Trophoblast cell (in vitro differentiated cells and primary cell): ENCODE data around the gene FFAR2. TPM values are rescaled to one million over a fixed set of nuclear protein-coding genes. Genes with fewer than 3 reads are reported as not detected.

Source experiments
- DNase-seq, 2 donors: peaks; one replicate each; pipeline ENCODE4 v3.0.0-alpha.2; 2016
- H2AFZ ChIP-seq: 2 replicates; pipeline ENCODE4 v1.6.1; 2013; ENCODE audit warnings: low read length, moderate library complexity, mild to moderate bottlenecking; ENCODE audit not compliant: insufficient read depth, poor library complexity
- H2AK5ac ChIP-seq: 2 replicates; pipeline ENCODE4 v1.6.1; 2013; ENCODE audit warnings: mild to moderate bottlenecking, low read length
- H2BK120ac ChIP-seq: 2 replicates; pipeline ENCODE4 v1.6.1; 2013; ENCODE audit warnings: low read length, mild to moderate bottlenecking, moderate library complexity; ENCODE audit not compliant: insufficient read depth, poor library complexity
- H2BK12ac ChIP-seq: 2 replicates; pipeline ENCODE4 v1.6.1; 2013; ENCODE audit warnings: mild to moderate bottlenecking, low read length, moderate library complexity
- H2BK5ac ChIP-seq: 2 replicates; pipeline ENCODE4 v1.6.1; 2013; ENCODE audit warnings: low read length, low read depth, moderate library complexity, mild to moderate bottlenecking; ENCODE audit not compliant: poor library complexity
- H3K14ac ChIP-seq: 2 replicates; pipeline ENCODE4 v1.6.1; 2013; ENCODE audit warnings: mild to moderate bottlenecking, low read length
- H3K18ac ChIP-seq: 2 replicates; pipeline ENCODE4 v1.6.1; 2013; ENCODE audit warnings: mild to moderate bottlenecking, low read length
- H3K23ac ChIP-seq: 2 replicates; pipeline ENCODE4 v1.6.1; 2013; ENCODE audit warnings: low read length
- H3K27ac ChIP-seq: 2 replicates; pipeline ENCODE4 v1.5.1; 2013; ENCODE audit warnings: low read depth, mild to moderate bottlenecking, inconsistent platforms, low read length, moderate library complexity
- H3K27me3 ChIP-seq: 2 replicates; pipeline ENCODE4 v1.6.1; 2013; ENCODE audit warnings: inconsistent platforms, mild to moderate bottlenecking, low read length, moderate library complexity; ENCODE audit not compliant: insufficient read depth
- H3K36me3 ChIP-seq, 2 experiments: 1 replicate in 1 of 2; 2 replicates in 1 of 2; pipeline ENCODE4 v1.6.1; 2013; ENCODE audit warnings: low read length in 2 of 2, mild to moderate bottlenecking in 2 of 2, moderate library complexity in 1 of 2; ENCODE audit not compliant: insufficient read depth in 2 of 2, control insufficient read depth in 1 of 2
- H3K4ac ChIP-seq: 2 replicates; pipeline ENCODE4 v1.6.1; 2013; ENCODE audit warnings: low read depth, mild to moderate bottlenecking, low read length, moderate library complexity
- H3K4me1 ChIP-seq, 2 experiments: 1 replicate in 1 of 2; 2 replicates in 1 of 2; pipeline ENCODE4 v1.6.1; 2013; ENCODE audit warnings: low read length in 2 of 2, mild to moderate bottlenecking in 2 of 2, moderate library complexity in 1 of 2; ENCODE audit not compliant: insufficient read depth in 2 of 2, control insufficient read depth in 1 of 2
- H3K4me2 ChIP-seq: 2 replicates; pipeline ENCODE4 v1.6.1; 2013; ENCODE audit warnings: inconsistent platforms, mild to moderate bottlenecking, low read length, moderate library complexity
- H3K4me3 ChIP-seq: 2 replicates; pipeline ENCODE4 v1.5.1; 2013; ENCODE audit warnings: mild to moderate bottlenecking, low read depth, low read length, inconsistent platforms
- H3K79me1 ChIP-seq: one replicate; pipeline ENCODE4 v1.6.1; 2013; ENCODE audit warnings: low read length
- H3K79me2 ChIP-seq: 2 replicates; pipeline ENCODE4 v1.6.1; 2013; ENCODE audit warnings: low read length, mild to moderate bottlenecking; ENCODE audit not compliant: control insufficient read depth, insufficient read depth, poor library complexity
- H3K9ac ChIP-seq: 2 replicates; pipeline ENCODE4 v1.6.1; 2013; ENCODE audit warnings: mild to moderate bottlenecking, low read length
- H3K9me3 ChIP-seq: 2 replicates; pipeline ENCODE4 v1.6.1; 2013; ENCODE audit warnings: low read depth, mild to moderate bottlenecking, control low read depth, inconsistent platforms, low read length; ENCODE audit not compliant: insufficient read depth
- H4K12ac ChIP-seq: 2 replicates; pipeline ENCODE4 v1.6.1; 2013; ENCODE audit warnings: low read depth, mild to moderate bottlenecking, low read length, moderate library complexity
- H4K8ac ChIP-seq: 2 replicates; pipeline ENCODE4 v1.6.1; 2013; ENCODE audit warnings: low read depth, mild to moderate bottlenecking, low read length, moderate library complexity
- H4K91ac ChIP-seq: one replicate; pipeline ENCODE4 v1.6.1; 2013; ENCODE audit warnings: low read depth, mild to moderate bottlenecking, low read length, moderate library complexity
- WGBS: extraction: QIAGEN DNeasy Blood & Tissue Kit; methylation state at CpG from one replicate; pipeline ENCODE4 v1.1.7; 2013; ENCODE audit warnings: missing lambda C conversion rate; ENCODE audit not compliant: insufficient read length, insufficient coverage; ENCODE audit errors: extremely low coverage; 5-methylcytosine and 5-hydroxymethylcytosine counted together
- polyA plus RNA-seq: library from polyadenylated mRNA; stranded (reverse); fragments of 200-250 nt; gene quantifications from 2 replicates; pipeline ENCODE4 v1.2.3, GENCODE V29; 2013

Gene FFAR2
- polyA plus RNA-seq, result not detected in 2 replicates

- no CpG with 5 or more reads among the region's 12 CpGs for WGBS
- no peak for DNase-seq
Measured at GRCh38 chr19:35447606-35448469, at the start of gene FFAR2. TSS of gene FFAR2 (plus strand) at chr19:35448257. CDS start at chr19:35449715, 1,458 bp downstream.

GRCh38 chr19:35398570-35398969 is 49.5 kb upstream of the FFAR2 start:
- H3K9me3 ChIP-seq, result no peaks in the 10 kb centered on the region
- no peaks in the 10 kb centered on the region for H3K79me2 ChIP-seq

More at GRCh38 chr19:35447606-35448469, at the start of gene FFAR2:
- H3K4me3 ChIP-seq, result no peak within 1 kb of the TSS
- H3K9me3 ChIP-seq, result peaks cover 2% of the 10 kb centered on the region
- H3K14ac ChIP-seq, result no peak within 1 kb of the TSS
- H2BK120ac ChIP-seq, result no peak within 1 kb of the TSS
- H4K91ac ChIP-seq, result no peak within 1 kb of the TSS
- H2AFZ ChIP-seq, result no peak within 1 kb of the TSS
- no peak within 1 kb of the TSS for H4K8ac ChIP-seq
- H3K18ac ChIP-seq, result no peak within 1 kb of the TSS
- H3K27ac ChIP-seq, result no peak within 1 kb of the TSS
- no peaks in the 10 kb centered on the region for H3K36me3 ChIP-seq
- H2BK5ac ChIP-seq, result no peak within 1 kb of the TSS
- H3K4ac ChIP-seq, result no peak within 1 kb of the TSS
- no peak within 1 kb of the TSS for H3K4me2 ChIP-seq
- H2AK5ac ChIP-seq, result no peak within 1 kb of the TSS
- H2BK12ac ChIP-seq, result no peak within 1 kb of the TSS
- H3K9ac ChIP-seq, result no peak within 1 kb of the TSS
- H3K4me1 ChIP-seq, result no peaks in the 10 kb centered on the region
- no peak within 1 kb of the TSS for H3K23ac ChIP-seq
- H3K27me3 ChIP-seq, result no peaks in the 10 kb centered on the region
- H3K79me2 ChIP-seq, result no peaks in the 10 kb centered on the region
- no peaks in the 10 kb centered on the region for H3K79me1 ChIP-seq
- no peak within 1 kb of the TSS for H4K12ac ChIP-seq

GRCh38 chr19:35399231-35399630 is 48.8 kb upstream of the FFAR2 start:
- no peak overlapping the region for H3K27ac ChIP-seq
- H3K9me3 ChIP-seq, result no peaks in the 10 kb centered on the region
- H2BK120ac ChIP-seq, result no peak overlapping the region
- H3K79me1 ChIP-seq, result no peaks in the 10 kb centered on the region
- no peak overlapping the region for H3K9ac ChIP-seq
- no peak overlapping the region for H3K4me2 ChIP-seq
- H2AK5ac ChIP-seq, result no peak overlapping the region
- H3K4me1 ChIP-seq, result no peaks in the 10 kb centered on the region
- H3K79me2 ChIP-seq, result no peaks in the 10 kb centered on the region
- no CpG with 5 or more reads among the region's 4 CpGs for WGBS
- no peak overlapping the region for H2BK5ac ChIP-seq
- H3K27me3 ChIP-seq, result no peaks in the 10 kb centered on the region
- no peak overlapping the region for H4K12ac ChIP-seq
- H3K18ac ChIP-seq, result no peak overlapping the region
- no peak overlapping the region for H2BK12ac ChIP-seq
- H3K4ac ChIP-seq, result no peak overlapping the region
- no peak overlapping the region for H4K8ac ChIP-seq
- H4K91ac ChIP-seq, result no peak overlapping the region
- H2AFZ ChIP-seq, result no peak overlapping the region
- H3K36me3 ChIP-seq, result no peaks in the 10 kb centered on the region
- no peak overlapping the region for H3K4me3 ChIP-seq
- H3K23ac ChIP-seq, result no peak overlapping the region
- H3K14ac ChIP-seq, result no peak overlapping the region
- no peak for DNase-seq

More at GRCh38 chr19:35398570-35398969, 49.5 kb upstream of the FFAR2 start:
- Histone ChIP-seq H3K18ac (no peak overlapping the region), H4K91ac (no peak overlapping the region), H3K9ac (no peak overlapping the region), H3K4me2 (no peak overlapping the region), H3K4me1 (no peaks in the 10 kb centered on the region), H4K8ac (no peak overlapping the region), H4K12ac (no peak overlapping the region), H2AFZ (no peak overlapping the region), H3K79me1 (no peaks in the 10 kb centered on the region), H3K27ac (no peak overlapping the region), H3K23ac (no peak overlapping the region), H2BK120ac (no peak overlapping the region), H3K27me3 (no peaks in the 10 kb centered on the region), H3K36me3 (no peaks in the 10 kb centered on the region), H2AK5ac (no peak overlapping the region), H3K14ac (no peak overlapping the region), H3K4me3 (no peak overlapping the region), H2BK12ac (no peak overlapping the region), H2BK5ac (no peak overlapping the region), H3K4ac (no peak overlapping the region)
- no peak for DNase-seq
- WGBS, result no CpG with 5 or more reads among the region's 12 CpGs

GRCh38 chr19:35399948-35400772 is 47.9 kb upstream of the FFAR2 start:
- H3K23ac ChIP-seq, result no peak overlapping the region
- H3K4ac ChIP-seq, result no peak overlapping the region
- H2BK12ac ChIP-seq, result no peak overlapping the region

More at GRCh38 chr19:35399948-35400772, 47.9 kb upstream of the FFAR2 start:
- WGBS, result no CpG with 5 or more reads among the region's 10 CpGs
- Histone ChIP-seq H3K9me3 (no peaks in the 10 kb centered on the region), H3K27ac (no peak overlapping the region), H4K91ac (no peak overlapping the region), H3K79me2 (no peaks in the 10 kb centered on the region), H2AK5ac (no peak overlapping the region), H3K4me2 (no peak overlapping the region), H3K79me1 (no peaks in the 10 kb centered on the region), H2AFZ (no peak overlapping the region), H4K12ac (no peak overlapping the region), H2BK120ac (no peak overlapping the region), H3K27me3 (no peaks in the 10 kb centered on the region), H2BK5ac (no peak overlapping the region), H3K4me1 (peaks cover 2 to 3% of the 10 kb centered on the region in 2 experiments), H4K8ac (no peak overlapping the region), H3K9ac (no peak overlapping the region), H3K14ac (no peak overlapping the region), H3K4me3 (no peak overlapping the region), H3K18ac (no peak overlapping the region), H3K36me3 (no peaks in the 10 kb centered on the region)
- DNase-seq, result no peak
